Upper lobe of left lung (tissue), 4 donors: ENCODE data around the gene PTGIR.

Experiments
- CTCF ChIP-seq, 6 experiments: fragments of 450-650 bp in 4 of 6; fragments of 200-600 bp in 2 of 6; sonication (generic) in 2 of 6; IDR thresholded peaks; one replicate each; pipeline ENCODE4 v1.5.1; 2016 to 2019; ENCODE audit warnings: antibody characterized with exemption in 6 of 6
- EP300 ChIP-seq, 4 donors: sonication (generic); formaldehyde crosslinking; IDR thresholded peaks; one replicate each; pipeline ENCODE4 v1.5.1; 2017; ENCODE audit warnings: antibody characterized with exemption in 4 of 4, control low read depth in 2 of 4
- POLR2A ChIP-seq, 4 donors: fragments of 450-650 bp; IDR thresholded peaks; one replicate each; pipeline ENCODE4 v1.5.1; 2016 to 2017; ENCODE audit warnings: antibody characterized with exemption in 4 of 4, mild to moderate bottlenecking in 2 of 4
- POLR2AphosphoS5 ChIP-seq, 2 donors: sonication (generic); formaldehyde crosslinking; IDR thresholded peaks; one replicate each; pipeline ENCODE4 v1.5.1; 2017; ENCODE audit warnings: antibody characterized with exemption in 2 of 2

GRCh38 chr19:46585539-46585938 lies 39.4 kb downstream of the PTGIR start:
- TF ChIP-seq POLR2AphosphoS5 (IDR thresholded peaks at IDR 0.05) (no peak), POLR2A (IDR thresholded peaks at IDR 0.05) (no peak), CTCF (IDR thresholded peaks at IDR 0.05) (no peak), EP300 (IDR thresholded peaks at IDR 0.05) (no peak)
